ENCODE data around the gene TYW1. TPM values are rescaled to one million over a fixed set of nuclear protein-coding genes. Genes with fewer than 3 reads are reported as not detected.
"Not testable (repeated sequence)": the region's sequence is repeated elsewhere in the genome, so short reads cannot be mapped to it uniquely, and the experiment has no call there.

TYW1 gene, protein sequence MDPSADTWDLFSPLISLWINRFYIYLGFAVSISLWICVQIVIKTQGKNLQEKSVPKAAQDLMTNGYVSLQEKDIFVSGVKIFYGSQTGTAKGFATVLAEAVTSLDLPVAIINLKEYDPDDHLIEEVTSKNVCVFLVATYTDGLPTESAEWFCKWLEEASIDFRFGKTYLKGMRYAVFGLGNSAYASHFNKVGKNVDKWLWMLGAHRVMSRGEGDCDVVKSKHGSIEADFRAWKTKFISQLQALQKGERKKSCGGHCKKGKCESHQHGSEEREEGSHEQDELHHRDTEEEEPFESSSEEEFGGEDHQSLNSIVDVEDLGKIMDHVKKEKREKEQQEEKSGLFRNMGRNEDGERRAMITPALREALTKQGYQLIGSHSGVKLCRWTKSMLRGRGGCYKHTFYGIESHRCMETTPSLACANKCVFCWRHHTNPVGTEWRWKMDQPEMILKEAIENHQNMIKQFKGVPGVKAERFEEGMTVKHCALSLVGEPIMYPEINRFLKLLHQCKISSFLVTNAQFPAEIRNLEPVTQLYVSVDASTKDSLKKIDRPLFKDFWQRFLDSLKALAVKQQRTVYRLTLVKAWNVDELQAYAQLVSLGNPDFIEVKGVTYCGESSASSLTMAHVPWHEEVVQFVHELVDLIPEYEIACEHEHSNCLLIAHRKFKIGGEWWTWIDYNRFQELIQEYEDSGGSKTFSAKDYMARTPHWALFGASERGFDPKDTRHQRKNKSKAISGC
- total RNA-seq = 10 to 100 TPM; 21.1 to 34.9 (median 23.6) TPM

DNA sequence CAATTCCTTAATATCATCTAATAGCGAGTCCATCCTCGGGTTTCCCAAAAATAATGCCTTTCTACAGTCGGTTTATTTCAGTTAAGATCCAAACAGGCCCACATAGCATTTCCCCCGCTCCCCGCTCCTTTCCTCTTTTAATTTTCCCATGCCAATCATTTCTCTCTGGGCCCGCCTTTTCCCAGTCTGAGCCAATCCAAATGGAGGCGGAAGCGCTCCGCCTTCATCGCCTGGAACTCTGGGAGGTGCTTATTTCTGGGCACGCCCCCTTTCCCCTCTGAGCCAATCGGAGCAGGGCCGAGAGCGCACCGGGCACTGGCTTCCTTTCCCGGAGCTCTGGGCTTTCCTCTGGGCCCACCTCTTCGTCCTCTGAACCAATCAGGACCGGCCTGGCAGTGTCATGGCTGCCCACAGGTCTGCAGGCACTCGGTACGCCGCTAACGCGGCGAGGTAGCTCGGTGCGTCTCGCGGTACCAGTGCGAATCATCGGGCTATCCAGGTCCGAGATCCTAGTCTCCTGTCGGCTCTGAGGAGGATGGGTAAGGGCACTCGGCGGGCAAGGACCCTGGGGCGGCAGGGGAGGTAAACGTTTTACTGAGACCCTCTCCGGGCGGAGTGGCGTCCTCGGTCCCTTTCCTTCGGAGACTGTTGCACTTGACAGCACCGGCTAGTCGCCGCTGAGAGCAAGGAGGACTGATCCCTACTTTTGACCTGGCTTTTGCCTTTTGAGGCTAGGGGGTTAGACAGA, at the start of gene TYW1:
Gene TYW1, plus strand, starts transcription at position 390 of the 748 bp plus-strand sequence. Its CDS starts 146 bp downstream, at position 536.
- TF ChIP-seq, protein P1, sequence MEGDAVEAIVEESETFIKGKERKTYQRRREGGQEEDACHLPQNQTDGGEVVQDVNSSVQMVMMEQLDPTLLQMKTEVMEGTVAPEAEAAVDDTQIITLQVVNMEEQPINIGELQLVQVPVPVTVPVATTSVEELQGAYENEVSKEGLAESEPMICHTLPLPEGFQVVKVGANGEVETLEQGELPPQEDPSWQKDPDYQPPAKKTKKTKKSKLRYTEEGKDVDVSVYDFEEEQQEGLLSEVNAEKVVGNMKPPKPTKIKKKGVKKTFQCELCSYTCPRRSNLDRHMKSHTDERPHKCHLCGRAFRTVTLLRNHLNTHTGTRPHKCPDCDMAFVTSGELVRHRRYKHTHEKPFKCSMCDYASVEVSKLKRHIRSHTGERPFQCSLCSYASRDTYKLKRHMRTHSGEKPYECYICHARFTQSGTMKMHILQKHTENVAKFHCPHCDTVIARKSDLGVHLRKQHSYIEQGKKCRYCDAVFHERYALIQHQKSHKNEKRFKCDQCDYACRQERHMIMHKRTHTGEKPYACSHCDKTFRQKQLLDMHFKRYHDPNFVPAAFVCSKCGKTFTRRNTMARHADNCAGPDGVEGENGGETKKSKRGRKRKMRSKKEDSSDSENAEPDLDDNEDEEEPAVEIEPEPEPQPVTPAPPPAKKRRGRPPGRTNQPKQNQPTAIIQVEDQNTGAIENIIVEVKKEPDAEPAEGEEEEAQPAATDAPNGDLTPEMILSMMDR (IDR thresholded peaks at IDR 0.05; ENCODE audit: low read depth) = not testable (repeated sequence)

DNA sequence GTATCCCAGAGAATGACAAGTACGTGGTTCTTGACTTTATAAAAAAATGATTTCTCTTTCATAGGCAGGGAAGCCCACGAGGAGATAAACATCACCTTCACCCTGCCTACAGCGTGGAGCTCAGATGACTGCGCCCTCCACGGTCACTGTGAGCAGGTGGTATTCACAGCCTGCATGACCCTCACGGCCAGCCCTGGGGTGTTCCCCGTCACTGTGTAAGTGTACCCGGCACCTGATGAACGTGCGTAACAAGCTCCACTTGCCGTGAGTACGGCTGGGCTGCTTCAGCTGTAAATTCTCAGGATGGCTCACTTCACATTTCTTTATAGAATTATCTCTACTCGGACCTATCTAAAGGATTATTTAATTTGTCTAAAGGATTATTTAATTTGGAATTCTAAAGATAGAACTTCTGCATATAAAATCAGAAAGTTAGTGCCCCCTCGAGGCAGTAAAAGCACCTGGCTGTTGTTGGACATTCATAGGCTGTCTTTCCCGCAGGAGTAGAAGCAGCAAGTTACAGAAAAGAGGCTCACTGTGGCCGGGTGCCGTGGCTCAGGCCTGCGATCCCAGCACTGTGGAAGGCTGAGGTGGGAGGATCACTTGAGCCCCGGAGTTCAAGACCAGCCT, 48.0 kb upstream of the TYW1 start:
- TF ChIP-seq, protein P1 (IDR thresholded peaks at IDR 0.05; ENCODE audit: low read depth) = no peak

DNA sequence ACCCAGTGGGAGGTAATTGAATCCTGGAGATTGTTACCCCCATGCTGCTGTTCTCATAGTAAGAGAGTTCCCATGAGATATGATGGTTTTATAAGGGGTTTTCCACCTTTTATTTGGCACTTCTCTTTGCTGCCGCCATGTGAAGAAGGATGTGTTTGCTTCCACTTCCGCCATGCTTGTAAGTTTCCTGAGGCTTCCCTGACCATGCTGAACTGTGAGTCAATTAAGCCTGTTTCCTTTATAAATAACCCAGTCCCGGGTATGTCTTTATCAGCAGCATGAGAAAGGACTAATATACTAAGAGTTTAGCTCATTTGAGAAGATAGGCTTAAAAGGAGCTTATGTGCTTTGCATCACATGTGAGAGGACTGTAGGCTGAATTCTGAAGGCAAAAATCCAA, 46.3 kb upstream of the TYW1 start:
- TF ChIP-seq, protein P1 (IDR thresholded peaks at IDR 0.05; ENCODE audit: low read depth) = no peak

DNA sequence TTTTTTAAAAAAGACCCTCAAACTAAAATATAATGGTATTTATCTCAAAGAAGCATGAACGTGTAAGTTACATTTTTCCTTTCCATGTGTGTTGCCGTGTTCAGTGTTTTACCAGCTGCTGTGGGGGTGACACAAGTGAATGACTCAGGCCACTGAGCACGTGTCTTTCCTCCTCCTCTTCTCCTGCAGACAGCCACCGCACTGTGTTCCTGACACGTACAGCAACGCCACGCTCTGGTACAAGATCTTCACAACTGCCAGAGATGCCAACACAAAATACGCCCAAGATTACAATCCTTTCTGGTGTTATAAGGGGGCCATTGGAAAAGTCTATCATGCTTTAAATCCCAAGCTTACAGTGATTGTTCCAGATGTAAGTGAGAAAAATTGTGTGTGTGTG, 45.9 kb upstream of the TYW1 start:
- TF ChIP-seq, protein P1 (IDR thresholded peaks at IDR 0.05; ENCODE audit: low read depth) = no peak

DNA sequence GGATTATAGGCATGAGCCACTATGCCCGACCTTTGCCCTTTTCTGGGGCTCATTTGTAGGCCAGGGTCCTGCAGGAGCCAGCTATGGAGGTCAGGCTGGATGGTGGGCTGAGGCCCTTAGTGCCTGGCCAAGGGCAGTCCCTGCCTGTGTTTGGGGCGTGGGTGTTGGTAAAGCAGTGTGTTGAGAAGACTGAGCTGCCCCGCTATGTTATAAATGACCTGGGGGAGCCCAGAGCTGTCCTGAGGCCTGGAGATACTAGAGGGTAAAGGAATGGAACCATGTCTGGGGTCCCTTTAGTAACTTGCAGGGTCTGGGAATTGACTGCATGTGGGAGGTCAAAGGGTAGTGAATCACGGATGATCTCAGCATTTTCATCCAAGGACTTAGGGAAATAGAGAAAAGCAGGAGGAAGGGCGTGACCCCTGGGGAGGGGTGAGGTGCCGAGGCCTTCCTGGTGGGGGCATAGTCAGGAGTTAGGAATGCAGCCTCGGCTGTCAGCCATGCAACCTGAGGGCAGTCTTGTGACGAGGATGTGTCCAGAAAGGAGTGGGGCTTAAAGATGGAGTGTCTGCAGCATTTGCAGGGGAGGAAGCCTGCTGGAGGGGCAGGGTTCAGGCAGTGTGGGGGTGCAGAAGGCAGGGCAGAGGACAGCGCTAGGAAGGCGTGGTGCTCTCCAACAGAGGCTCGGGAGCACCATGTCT, 44.1 kb upstream of the TYW1 start:
- TF ChIP-seq, protein P1 (IDR thresholded peaks at IDR 0.05; ENCODE audit: low read depth) = no peak

DNA sequence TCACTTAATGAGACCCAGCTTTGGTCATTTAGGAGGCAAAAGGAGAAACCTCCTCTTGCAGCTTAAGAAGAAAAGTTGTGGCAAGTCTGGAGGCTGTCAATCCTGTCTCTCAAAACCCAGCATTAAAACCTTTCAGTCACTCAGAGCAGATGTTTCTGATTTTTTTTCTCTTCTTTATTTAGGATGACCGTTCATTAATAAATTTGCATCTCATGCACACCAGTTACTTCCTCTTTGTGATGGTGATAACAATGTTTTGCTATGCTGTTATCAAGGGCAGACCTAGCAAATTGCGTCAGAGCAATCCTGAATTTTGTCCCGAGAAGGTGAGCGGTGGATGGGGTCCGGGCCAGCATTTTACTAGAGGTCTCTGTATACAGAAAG, 43.6 kb upstream of the TYW1 start:
- TF ChIP-seq, protein P1 (IDR thresholded peaks at IDR 0.05; ENCODE audit: low read depth) = no peak
